ENCODE measurements around the gene ZNF865. TPM values are rescaled to one million over a fixed set of nuclear protein-coding genes. Genes with fewer than 3 reads are reported as not detected.

The ZNF865 gene
- polyA plus RNA-seq, 4 donors: 4.0 to 10.3 (median 5.5) TPM

GRCh38 chr19:55658846-55659459 is 53.5 kb downstream of the ZNF865 start:
- no peaks in the 10 kb centered on the region for H3K27me3 ChIP-seq (ENCODE audit: control insufficient read depth in 3 of 3, insufficient read depth in 3 of 3, low read length in 3 of 3)
- DNase-seq: no peak
- H3K4me3 ChIP-seq (ENCODE audit: low read depth in 1 of 3, low read length in 3 of 3): no peak overlapping the region
- no peaks in the 10 kb centered on the region for H3K9me3 ChIP-seq (ENCODE audit: control insufficient read depth in 2 of 2, insufficient read depth in 1 of 2, low read depth in 1 of 2, low read length in 1 of 2)
- 87 to 91% (median 89%) methylated on average over 36 to 37 of the region's 37 CpGs for WGBS, 3 donors
- H3K4me1 ChIP-seq (ENCODE audit: control insufficient read depth in 3 of 3, insufficient read depth in 2 of 3, low read depth in 1 of 3, low read length in 2 of 3): peaks cover 6 to 15% (median 7%) of the 10 kb centered on the region in 3 donors
- peaks cover 29 to 65% (median 35%) of the 10 kb centered on the region in 3 donors for H3K36me3 ChIP-seq (ENCODE audit: control insufficient read depth in 3 of 3, insufficient read depth in 2 of 3, low read depth in 1 of 3, low read length in 3 of 3)
- no peak overlapping the region for H3K27ac ChIP-seq (ENCODE audit: low read depth in 1 of 3, low read length in 2 of 3)
- FAIRE-seq: no peak

DNA sequence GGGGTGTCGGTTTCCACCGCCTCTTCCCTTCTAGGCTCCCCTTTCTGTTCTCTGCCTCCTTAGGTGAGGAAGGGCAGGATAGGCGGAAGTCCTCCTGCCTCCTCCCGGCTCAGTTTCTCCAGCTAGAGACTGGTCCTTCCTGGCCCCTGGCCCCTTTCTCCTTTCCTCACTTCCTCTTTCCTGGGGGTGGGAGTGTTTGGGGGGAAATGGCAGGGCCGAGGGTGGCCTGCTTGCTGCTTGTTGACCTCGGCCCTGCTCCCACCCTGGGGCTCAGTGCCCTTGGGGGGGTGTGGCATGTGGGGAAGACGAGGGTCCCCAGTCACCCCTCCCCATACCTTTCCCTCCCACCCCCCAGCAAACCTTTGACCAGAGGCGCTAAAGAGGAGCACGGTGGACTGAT is 54.4 kb downstream of the ZNF865 start:
- Histone ChIP-seq H3K4me3 (ENCODE audit: low read depth in 1 of 3, low read length in 3 of 3) (no peak overlapping the region), H3K27me3 (ENCODE audit: control insufficient read depth in 3 of 3, insufficient read depth in 3 of 3, low read length in 3 of 3) (no peaks in the 10 kb centered on the region), H3K4me1 (ENCODE audit: control insufficient read depth in 3 of 3, insufficient read depth in 2 of 3, low read depth in 1 of 3, low read length in 2 of 3) (peaks cover 6 to 15% (median 7%) of the 10 kb centered on the region in 3 donors), H3K9me3 (ENCODE audit: control insufficient read depth in 2 of 2, insufficient read depth in 1 of 2, low read depth in 1 of 2, low read length in 1 of 2) (no peaks in the 10 kb centered on the region), H3K36me3 (ENCODE audit: control insufficient read depth in 3 of 3, insufficient read depth in 2 of 3, low read depth in 1 of 3, low read length in 3 of 3) (peaks cover 33 to 74% (median 35%) of the 10 kb centered on the region in 3 donors), H3K27ac (ENCODE audit: low read depth in 1 of 3, low read length in 2 of 3) (no peak overlapping the region)
- no peak for DNase-seq
- FAIRE-seq: no peak
- WGBS, 3 donors: 64 to 66% (median 65%) methylated on average over 9 of the region's 9 CpGs

DNA sequence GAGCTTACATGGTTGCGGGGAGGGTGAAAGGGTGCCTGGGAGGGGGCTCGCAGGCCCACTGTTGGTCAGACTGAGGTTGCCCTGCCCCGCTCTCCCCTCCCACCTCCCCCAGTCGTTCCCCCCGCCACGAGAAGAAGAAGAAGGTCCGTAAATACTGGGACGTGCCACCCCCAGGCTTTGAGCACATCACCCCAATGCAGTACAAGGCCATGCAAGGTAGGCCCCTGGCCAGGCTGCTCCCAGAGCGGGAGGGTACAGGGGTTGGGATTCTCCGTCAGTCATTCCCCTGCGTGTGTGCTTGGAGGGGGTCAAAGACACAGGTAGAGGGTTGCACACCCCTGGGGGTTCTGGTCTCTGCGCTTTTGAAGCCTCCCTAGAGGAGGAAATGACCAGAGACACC is 55.0 kb downstream of the ZNF865 start:
- 84 to 91% (median 88%) methylated on average over 12 of the region's 12 CpGs for WGBS, 3 donors
- no peaks in the 10 kb centered on the region for H3K27me3 ChIP-seq (ENCODE audit: control insufficient read depth in 3 of 3, insufficient read depth in 3 of 3, low read length in 3 of 3)
- no peaks in the 10 kb centered on the region for H3K9me3 ChIP-seq (ENCODE audit: control insufficient read depth in 2 of 2, insufficient read depth in 1 of 2, low read depth in 1 of 2, low read length in 1 of 2)
- DNase-seq: no peak
- H3K27ac ChIP-seq (ENCODE audit: low read depth in 1 of 3, low read length in 2 of 3): no peak overlapping the region
- no peak overlapping the region for H3K4me3 ChIP-seq (ENCODE audit: low read depth in 1 of 3, low read length in 3 of 3)
- peaks cover 6 to 15% (median 7%) of the 10 kb centered on the region in 3 donors for H3K4me1 ChIP-seq (ENCODE audit: control insufficient read depth in 3 of 3, insufficient read depth in 2 of 3, low read depth in 1 of 3, low read length in 2 of 3)
- H3K36me3 ChIP-seq (ENCODE audit: control insufficient read depth in 3 of 3, insufficient read depth in 2 of 3, low read depth in 1 of 3, low read length in 3 of 3): peaks cover 33 to 79% (median 35%) of the 10 kb centered on the region in 3 donors
- no peak for FAIRE-seq

DNA sequence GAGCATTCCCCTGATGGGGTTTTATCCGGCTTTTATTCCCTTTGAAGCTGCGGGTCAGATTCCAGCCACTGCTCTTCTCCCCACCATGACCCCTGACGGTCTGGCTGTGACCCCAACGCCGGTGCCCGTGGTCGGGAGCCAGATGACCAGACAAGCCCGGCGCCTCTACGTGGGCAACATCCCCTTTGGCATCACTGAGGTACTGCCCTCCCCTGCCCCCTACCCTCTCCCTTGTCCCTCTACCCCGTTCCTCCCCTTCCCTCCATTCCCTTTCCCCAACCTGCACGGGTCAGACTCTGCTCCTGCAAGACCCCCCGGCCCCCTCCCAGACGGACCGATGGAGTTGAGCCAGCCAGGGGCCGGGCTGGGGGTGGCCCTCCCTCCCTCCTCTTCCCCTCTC is 55.5 kb downstream of the ZNF865 start:
- H3K27me3 ChIP-seq (ENCODE audit: control insufficient read depth in 3 of 3, insufficient read depth in 3 of 3, low read length in 3 of 3): no peaks in the 10 kb centered on the region
- 75 to 82% (median 79%) methylated on average over 16 of the region's 16 CpGs for WGBS, 3 donors
- no peaks in the 10 kb centered on the region for H3K9me3 ChIP-seq (ENCODE audit: control insufficient read depth in 2 of 2, insufficient read depth in 1 of 2, low read depth in 1 of 2, low read length in 1 of 2)
- DNase-seq (no peak), FAIRE-seq (no peak)
- H3K4me3 ChIP-seq (ENCODE audit: low read depth in 1 of 3, low read length in 3 of 3): no peak overlapping the region
- peaks cover 6 to 15% (median 7%) of the 10 kb centered on the region in 3 donors for H3K4me1 ChIP-seq (ENCODE audit: control insufficient read depth in 3 of 3, insufficient read depth in 2 of 3, low read depth in 1 of 3, low read length in 2 of 3)
- H3K36me3 ChIP-seq (ENCODE audit: control insufficient read depth in 3 of 3, insufficient read depth in 2 of 3, low read depth in 1 of 3, low read length in 3 of 3): peaks cover 35 to 85% (median 36%) of the 10 kb centered on the region in 3 donors
- no peak overlapping the region for H3K27ac ChIP-seq (ENCODE audit: low read depth in 1 of 3, low read length in 2 of 3)

DNA sequence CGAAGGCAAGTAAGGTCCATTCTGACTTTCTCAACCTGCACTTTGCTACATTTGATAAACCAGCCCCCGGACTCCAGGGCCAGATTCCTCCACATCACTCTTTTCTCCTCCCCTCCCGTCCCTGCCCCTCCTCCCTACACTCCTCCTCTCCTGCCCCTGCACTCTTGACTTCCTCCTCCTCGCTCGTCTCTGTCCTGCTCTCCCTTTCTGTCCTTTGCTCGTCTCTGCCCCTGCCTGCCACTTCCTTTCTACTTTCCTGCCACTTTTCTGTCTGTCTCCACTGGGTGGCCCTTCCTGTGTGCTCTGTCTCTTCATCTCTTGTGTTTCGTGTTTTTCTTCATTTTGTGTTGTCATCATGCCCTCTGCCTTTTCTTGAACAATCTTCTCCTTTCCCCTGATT is 56.4 kb downstream of the ZNF865 start:
- H3K27me3 ChIP-seq (ENCODE audit: control insufficient read depth in 3 of 3, insufficient read depth in 3 of 3, low read length in 3 of 3): no peaks in the 10 kb centered on the region
- H3K27ac ChIP-seq (ENCODE audit: low read depth in 1 of 3, low read length in 2 of 3): no peak overlapping the region
- peaks cover 2 to 17% (median 8%) of the 10 kb centered on the region in 3 donors for H3K4me1 ChIP-seq (ENCODE audit: control insufficient read depth in 3 of 3, insufficient read depth in 2 of 3, low read depth in 1 of 3, low read length in 2 of 3)
- 67 to 73% (median 70%) methylated on average over 7 of the region's 7 CpGs for WGBS, 3 donors
- H3K9me3 ChIP-seq (ENCODE audit: control insufficient read depth in 2 of 2, insufficient read depth in 1 of 2, low read depth in 1 of 2, low read length in 1 of 2): no peaks in the 10 kb centered on the region
- no peak overlapping the region for H3K4me3 ChIP-seq (ENCODE audit: low read depth in 1 of 3, low read length in 3 of 3)
- H3K36me3 ChIP-seq (ENCODE audit: control insufficient read depth in 3 of 3, insufficient read depth in 2 of 3, low read depth in 1 of 3, low read length in 3 of 3): peaks cover 38 to 93% (median 42%) of the 10 kb centered on the region in 3 donors
- DNase-seq (no peak), FAIRE-seq (no peak)

- Histone ChIP-seq H3K27ac (ENCODE audit: low read depth in 1 of 3, low read length in 2 of 3) (no peak overlapping the region), H3K4me3 (ENCODE audit: low read depth in 1 of 3, low read length in 3 of 3) (no peak overlapping the region)
Measured at GRCh38 chr19:55663846-55664536, 58.5 kb downstream of the ZNF865 start.

GRCh38 chr19:55666343-55667005 is 61.0 kb downstream of the ZNF865 start:
- Histone ChIP-seq H3K27ac (ENCODE audit: low read depth in 1 of 3, low read length in 2 of 3) (peak overlapping the region in 2 of 3 donors; percentile 67 to 73), H3K4me1 (ENCODE audit: control insufficient read depth in 3 of 3, insufficient read depth in 2 of 3, low read depth in 1 of 3, low read length in 2 of 3) (peaks cover 2 to 26% (median 6%) of the 10 kb centered on the region in 3 donors), H3K27me3 (ENCODE audit: control insufficient read depth in 3 of 3, insufficient read depth in 3 of 3, low read length in 3 of 3) (no peaks in the 10 kb centered on the region), H3K4me3 (ENCODE audit: low read depth in 1 of 3, low read length in 3 of 3) (no peak overlapping the region), H3K9me3 (ENCODE audit: control insufficient read depth in 2 of 2, insufficient read depth in 1 of 2, low read depth in 1 of 2, low read length in 1 of 2) (no peaks in the 10 kb centered on the region), H3K36me3 (ENCODE audit: control insufficient read depth in 3 of 3, insufficient read depth in 2 of 3, low read depth in 1 of 3, low read length in 3 of 3) (peaks cover 44 to 95% (median 52%) of the 10 kb centered on the region in 3 donors)
- DNase-seq: no peak
- no peak for FAIRE-seq
- WGBS, 3 donors: 81 to 86% (median 85%) methylated on average over 12 of the region's 12 CpGs

More at GRCh38 chr19:55663846-55664536, 58.5 kb downstream of the ZNF865 start:
- Histone ChIP-seq H3K36me3 (ENCODE audit: control insufficient read depth in 3 of 3, insufficient read depth in 2 of 3, low read depth in 1 of 3, low read length in 3 of 3) (peaks cover 45 to 97% (median 47%) of the 10 kb centered on the region in 3 donors), H3K4me1 (ENCODE audit: control insufficient read depth in 3 of 3, insufficient read depth in 2 of 3, low read depth in 1 of 3, low read length in 2 of 3) (peaks cover 2 to 22% (median 6%) of the 10 kb centered on the region in 3 donors), H3K9me3 (ENCODE audit: control insufficient read depth in 2 of 2, insufficient read depth in 1 of 2, low read depth in 1 of 2, low read length in 1 of 2) (no peaks in the 10 kb centered on the region), H3K27me3 (ENCODE audit: control insufficient read depth in 3 of 3, insufficient read depth in 3 of 3, low read length in 3 of 3) (no peaks in the 10 kb centered on the region)
- no peak for DNase-seq
- FAIRE-seq: no peak
- WGBS, 3 donors: 92% methylated on average over 20 of the region's 20 CpGs

Data from small intestine (tissue), 7 donors.